Cerebellar cortex (tissue), 1 donor: ENCODE measurements around the gene CIITA.
"Not testable (repeated sequence)": the region's sequence is repeated elsewhere in the genome, so short reads cannot be mapped to it uniquely, and the experiment has no call there.

Source experiments
- DNase-seq: peaks from one replicate; pipeline ENCODE4 v3.0.0-alpha.2; 2015; ENCODE audit warnings: low spot score

CIITA gene

DNA sequence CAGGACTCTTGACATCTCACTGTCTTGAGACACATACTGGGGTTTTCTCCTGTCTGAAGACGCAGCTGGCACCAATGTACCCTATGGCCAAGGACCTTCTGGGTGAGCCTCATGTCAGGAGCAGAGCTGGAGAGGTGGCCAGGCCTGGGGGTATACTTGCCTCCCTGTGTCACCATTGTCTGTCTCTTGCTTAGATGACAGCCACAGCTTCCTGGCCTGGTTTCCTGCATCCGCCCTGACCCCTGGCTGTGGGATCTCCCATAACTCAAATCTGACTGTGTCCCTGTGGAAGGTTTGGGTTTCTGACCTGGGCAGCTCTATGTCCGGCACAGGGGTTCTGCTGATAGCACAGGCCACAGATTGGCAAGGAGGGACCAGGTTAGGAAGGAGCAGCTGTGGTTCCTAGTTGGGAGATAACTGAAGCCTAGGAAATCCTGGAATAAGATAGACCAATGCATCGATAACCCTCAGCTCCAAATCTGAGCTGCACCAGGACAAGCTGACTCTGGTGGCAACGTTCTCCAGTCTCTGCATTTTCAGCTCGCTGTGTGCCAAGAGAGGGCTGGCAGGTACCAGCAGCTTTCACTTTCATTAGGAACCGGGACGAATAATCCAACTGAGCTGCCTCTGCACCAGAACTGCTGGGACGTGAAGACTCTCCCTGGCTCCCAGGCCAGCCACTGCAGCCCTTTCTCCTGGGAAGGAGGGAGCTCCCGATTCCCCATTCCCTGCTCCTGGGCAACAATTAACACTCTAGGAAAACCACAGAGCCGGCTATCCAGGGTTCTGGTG lies 60.3 kb downstream of the CIITA start:
- DNase-seq = peak; percentile 48

DNA sequence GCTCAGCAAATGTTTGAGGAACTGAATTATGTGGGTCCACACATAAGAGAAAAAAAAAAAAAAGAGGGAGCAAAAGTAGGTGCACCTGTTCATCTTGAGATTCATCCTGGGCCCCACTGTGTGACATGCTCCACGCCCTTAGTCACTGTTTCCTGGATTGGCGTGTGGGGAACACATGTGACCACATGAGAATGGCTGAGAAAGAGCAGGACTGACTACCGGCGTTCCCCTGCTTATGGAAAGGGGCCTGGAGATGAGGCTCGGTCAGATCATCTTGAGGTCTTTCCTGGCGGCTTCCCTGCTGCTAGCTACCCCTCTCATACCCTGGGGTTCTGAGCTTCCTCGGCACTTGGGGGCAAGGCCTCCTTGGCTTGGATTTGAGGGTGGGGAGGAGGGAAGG lies 61.3 kb downstream of the CIITA start:
- no peak for DNase-seq

DNA sequence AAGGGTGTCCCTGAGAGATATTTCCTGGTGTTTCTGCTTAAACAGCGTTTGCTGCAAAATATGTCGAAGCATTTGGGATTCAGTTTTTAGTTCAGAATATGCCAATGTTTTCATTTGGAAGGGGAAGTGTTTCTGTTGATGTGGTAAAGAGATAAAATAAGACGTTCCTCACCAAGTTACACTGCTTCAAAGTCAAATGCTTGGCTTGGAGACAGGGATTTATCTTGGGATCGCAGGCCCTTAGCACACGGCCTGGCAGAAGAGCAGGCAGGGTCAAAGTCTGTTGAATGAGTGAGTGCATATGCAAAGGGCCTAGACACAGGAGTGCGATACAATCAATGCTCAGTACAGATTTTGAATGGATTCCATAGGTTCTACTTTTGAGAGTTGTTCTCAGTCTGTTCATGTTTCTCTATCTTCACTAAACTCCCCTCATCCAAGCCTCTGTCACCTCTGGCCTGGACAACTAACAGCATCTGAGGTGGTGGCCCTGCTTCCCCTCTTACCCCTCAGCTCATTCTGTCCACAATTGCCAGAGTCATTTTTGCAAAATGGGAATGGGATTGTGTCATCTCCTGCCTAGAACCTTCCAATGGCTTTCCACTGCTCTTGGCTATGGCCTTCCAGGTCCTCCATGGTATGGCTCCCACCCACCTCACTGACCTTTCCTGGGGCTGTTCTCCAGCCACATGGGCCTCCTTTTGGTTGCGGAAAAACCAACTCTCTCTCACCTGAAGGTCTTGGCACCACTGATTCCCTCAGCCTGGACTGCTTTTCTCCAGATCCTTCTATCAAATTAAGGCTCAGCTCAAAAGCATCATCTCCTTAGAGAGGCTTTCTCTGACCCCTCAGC lies 62.0 kb downstream of the CIITA start:
- DNase-seq = no peak

DNA sequence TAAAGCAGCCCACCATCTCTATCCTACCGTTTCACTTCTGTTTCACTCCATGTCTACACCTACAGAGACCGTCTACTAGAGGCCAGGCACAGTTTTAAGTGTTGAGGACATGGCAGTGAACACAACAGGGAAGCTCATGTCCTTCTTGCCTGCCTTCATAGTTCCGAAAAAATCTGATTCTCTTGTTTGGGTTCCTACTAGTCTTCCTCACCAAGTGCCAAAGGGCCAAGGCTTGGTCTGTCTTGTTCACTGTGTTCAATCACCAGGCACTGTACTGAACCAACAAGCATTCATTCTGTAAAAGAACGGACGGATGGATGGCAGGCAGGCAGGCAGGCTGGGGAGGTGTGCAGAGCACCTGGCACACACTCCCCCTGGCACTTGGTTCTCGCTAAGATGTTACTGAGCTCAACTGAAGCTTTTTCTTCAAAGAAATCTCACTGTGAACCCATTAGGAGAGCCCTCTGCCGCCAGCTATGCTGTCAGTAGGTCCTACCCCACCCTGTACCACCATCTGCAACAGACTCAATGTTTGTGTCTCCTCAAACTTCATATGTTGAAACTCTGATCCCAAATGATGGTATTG lies 62.7 kb downstream of the CIITA start:
- DNase-seq = peak; percentile 53

DNA sequence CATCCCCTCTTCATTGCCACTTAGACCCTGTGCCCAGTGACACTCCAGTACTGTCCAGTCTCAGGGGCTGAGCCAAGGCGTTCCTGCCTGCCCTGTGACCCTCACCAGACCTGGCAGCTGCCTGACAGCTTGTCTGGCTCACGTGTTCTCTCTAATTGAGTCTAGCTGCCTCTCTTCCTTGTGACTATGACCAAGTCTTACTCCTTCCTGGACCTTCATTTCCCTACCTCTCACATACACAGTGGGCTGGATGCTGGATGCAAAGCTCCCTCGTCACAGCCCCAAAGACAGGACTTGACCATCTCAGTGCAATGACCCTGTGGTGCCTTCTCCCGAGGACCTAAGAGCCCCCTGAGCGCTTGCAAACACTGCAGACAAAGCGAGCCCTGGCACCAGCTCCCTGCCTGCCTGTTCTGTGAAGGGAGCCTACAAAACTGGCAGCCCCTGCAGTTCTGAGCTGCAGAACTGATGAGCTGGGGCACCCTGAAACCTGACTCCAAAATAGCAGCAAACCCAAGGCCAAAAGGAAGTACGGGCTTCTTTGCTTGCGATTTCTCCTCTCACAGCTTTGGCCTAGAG lies 63.6 kb downstream of the CIITA start:
- peak; percentile 38 for DNase-seq

DNA sequence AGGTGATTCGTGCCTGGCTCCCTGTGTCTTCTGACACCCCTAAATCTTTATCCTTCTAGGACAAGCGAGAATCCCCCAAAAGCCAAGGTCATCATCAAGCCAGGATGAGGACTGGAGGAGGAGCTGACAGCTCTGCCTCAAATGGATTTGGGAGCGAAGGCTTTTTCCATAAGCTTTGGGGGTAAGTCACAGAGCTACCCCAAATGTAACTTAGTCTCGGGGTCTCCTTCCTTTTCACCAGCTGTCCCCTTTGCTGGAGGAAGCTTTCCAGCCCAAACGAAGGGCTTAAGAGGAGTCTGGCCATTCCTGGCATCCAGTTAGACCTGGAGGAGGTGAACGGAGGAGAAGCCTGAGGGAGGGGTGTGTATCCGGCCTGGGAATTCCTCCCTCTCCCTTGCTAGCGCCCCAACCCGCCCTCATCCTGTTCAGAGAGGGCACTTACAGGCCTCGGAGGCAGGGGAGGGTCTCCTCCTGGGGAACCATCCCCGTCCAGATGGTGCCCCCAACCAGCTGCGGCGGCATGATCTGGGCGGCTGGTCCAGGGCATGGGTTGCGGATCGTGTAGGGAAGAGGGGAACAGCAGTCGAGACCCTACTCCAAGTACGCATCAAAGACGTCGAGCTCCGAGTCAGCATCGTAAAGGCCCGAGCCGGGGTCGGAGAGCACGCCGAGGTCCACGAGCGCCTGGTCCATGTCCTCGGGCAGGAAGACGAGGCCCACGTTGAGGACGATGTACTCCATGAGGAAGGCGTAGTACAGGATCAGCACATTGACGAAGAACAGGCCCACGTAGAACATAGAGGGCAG lies 64.3 kb downstream of the CIITA start:
- DNase-seq = no peak

DNA sequence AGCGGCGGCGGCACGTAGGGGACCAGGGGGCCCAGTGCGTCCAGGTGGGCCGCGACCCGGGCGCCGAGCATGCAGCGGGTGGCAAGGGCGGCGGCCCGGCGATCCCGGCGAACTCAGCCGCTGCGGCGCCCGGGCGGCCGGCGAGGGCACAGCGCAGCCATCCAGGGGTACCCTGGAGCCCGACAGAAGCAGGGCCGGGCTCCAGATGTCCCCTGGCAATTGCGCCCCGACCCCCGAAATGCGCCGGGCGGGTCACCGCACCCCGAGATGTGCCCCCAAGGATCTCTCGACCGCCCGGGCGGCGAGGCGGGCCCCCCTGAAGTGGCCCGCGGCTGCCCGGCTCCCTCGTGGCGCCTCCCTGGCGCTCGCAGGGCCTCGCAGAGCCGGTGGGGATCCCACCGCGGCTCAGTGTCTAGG lies 64.9 kb downstream of the CIITA start:
- not testable (repeated sequence) for DNase-seq

DNA sequence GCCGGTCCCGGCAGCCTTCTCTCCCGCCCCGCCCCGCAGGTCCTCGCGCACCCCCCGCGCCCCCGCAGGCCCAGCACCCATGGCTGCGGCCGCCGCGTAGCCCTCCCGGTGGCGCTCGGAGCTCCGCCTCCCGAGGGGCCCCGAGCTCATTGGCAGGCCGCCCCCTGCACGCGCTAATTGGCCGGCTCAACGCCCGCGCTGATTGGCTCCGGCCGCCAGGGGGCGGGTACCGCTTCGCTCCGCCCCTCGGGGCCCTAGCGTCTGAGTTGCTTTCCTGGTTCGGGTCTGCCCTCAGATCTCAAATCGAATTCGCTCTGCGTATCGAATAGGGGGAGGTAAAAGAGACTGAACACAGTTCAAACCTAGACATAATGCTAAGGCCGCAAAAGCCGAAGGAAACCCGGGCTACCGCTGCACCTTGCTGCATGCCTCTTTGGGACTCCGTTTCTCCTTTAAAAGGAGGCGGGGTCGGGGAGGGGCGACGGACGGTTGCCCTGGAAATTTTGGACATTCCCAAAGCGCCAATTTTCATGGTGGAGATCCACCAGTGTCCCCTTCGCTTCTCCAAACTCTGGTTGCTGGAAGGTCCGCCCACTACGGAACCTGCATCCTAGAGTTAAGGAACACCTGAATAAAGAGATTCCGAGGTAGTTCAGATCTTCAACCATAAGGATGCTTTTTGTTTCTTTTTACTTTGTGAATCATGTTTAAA lies 65.5 kb downstream of the CIITA start, which contains the start of gene DEXI:
TSS of gene DEXI (minus strand) at position 117 of the 712 bp plus-strand sequence. CDS start 463 bp downstream, outside the sequence.
- DNase-seq = peak; percentile 92

DNA sequence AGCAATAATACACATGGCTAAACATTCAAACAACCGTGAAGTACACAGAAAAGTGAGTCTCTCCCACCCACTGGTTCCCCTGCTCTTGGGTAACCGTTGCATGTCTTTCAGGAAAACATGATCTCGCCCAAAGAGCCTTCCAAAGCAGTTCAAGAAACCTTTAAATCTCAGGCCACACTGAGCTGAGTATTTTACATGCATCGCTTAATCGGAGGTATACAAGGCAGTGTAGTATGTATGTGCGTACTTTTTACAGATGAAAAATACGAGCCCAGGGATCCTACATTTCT lies 66.0 kb downstream of the CIITA start:
- DNase-seq = no peak

DNA sequence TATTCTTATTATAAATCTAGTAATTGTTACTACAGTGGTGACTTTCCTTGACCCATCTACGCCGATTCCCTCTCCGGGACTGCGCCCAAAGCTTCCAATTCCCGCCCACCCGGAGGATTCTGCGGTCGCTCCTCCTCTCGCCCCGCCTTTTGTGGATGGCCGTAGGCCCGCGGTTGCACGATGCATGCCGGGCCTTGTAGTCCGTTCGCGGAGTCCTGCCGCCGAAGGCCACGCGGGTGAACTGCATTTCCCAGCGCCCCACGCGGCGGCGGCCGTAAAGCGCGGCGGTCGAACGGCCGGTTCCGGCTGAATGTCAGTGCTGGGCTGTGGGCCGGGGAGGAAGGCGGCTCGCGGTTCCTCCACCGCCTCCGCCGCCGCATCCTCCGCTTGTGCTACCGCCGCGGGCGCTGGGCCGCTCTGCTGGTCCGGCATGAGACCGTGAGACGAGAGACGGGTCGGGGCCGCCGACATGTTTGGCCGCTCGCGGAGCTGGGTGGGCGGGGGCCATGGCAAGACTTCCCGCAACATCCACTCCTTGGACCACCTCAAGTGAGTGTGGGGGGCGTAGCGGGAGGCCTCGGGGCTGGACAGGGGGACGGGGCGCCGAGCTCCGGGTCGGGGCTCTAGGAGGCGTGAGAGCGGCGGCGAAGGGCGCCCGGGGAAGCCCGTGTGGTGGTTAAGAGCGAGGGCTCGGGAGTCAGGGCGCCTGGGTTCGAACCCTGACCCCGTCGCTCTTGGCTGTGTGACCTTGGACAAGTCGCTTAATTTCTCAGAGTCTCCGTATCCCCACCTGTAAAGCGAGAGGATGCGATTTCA lies 67.5 kb downstream of the CIITA start, which contains the start of gene CLEC16A:
TSS of gene CLEC16A (plus strand) at position 316 of the 816 bp plus-strand sequence. CDS start at position 470, 154 bp downstream.
- peak; percentile 97 for DNase-seq

DNA sequence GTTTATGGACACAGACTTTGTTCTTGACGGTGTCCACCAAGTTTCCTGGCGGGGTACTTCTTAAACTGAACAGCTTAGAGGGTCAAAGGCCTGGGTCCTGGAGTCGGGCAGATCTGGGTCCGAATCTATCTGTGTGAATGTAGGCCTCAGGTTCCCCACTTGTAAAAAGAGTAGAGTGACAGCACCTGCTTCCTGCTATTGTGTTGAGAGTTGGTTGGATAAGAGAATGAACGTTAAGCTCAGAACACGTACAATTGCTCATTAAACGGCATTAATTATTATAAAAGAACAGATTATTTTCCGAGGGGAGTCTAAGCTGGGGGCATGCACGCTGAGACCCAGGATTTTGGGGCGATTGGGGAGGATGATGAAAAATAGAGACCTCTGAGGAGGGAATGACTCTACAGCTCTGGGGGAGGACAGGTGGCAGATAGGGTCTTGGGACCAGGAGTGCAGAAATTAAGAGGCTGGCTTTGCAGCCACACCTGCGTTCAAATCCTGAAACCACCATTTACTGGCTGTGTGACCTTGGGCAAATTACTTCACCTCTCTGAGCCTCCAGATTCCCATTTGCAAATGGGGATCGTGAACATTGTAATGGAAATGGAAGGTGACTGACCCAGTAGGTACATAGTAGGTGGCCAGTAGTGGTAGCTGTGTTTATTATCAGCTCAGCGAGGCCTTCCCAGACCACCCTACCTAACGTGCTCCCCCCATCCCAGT lies 68.2 kb downstream of the CIITA start:
- DNase-seq = no peak

DNA sequence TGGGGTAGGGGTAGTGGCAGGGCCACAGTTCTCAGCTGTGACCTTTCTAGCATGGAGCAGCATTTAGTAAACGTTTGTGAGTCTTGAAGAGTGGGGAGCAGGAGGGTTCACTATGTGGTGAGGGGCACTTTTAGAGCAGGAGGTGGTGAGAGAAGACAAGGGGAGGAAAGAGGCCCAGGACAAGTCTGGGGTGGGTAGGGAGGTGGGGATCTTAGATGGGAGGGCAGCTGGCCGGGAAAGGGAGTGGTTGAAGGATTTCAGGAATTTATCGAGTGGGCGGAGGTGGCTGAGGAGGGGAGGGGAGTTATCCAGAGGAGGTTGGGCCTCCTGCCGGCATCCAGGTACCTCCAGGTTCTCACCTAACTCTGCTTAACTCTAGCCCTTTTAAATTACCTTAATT lies 69.3 kb downstream of the CIITA start:
- no peak for DNase-seq

DNA sequence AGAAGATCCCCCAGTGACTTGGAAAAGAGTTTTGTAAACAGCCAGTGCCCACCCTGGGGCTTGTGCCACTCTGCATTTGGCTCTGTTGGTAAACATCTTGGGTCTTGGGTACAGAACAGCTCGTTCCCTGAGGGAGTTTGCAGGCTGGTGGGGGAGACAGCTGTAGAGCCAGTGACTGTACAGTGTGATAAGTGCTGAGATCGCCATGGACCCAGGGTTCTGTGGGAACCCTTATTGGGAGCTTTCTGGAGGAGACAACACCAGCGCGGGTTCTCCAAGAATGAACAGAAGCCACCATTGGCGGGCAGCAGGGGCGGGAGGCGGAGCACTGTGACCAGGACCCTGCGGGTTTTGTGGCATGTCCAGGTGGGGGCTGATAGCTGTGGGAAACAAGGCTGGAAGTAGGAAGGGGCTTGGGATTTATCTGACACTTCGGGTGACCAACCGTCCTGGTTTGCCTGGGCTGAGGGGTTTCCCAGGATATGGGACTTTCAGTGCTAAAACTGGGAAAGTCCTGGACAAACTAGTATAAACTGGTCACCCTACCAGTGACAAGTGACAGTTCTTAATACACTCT lies 70.3 kb downstream of the CIITA start:
- no peak for DNase-seq

DNA sequence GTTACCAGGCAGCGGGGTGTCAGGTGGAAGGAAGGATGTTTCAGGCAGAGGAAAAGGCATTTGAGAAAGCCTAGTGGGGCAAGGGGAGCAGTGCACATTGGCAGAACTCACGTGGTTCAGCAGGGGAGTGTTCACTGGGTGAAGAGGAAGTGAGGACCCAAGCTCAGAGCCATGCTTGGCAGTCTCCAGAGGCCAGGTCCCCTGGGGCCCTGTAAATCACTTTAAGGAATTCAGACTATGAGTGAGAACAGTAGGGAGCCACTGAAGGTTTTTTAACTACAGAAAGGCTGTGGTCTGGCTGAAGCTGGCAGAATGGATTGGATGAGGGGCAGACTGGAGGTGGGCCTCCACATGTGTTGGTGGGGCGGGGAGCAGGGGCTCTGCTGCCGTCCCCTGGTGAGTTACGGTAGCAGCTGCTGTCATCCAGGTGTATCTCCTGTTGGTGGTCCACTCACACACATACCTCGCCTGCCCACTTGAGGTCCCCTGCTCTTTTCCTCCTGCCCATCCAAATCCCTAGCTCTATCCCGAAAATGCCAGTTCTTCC lies 72.5 kb downstream of the CIITA start:
- peak; percentile 50 for DNase-seq

DNA sequence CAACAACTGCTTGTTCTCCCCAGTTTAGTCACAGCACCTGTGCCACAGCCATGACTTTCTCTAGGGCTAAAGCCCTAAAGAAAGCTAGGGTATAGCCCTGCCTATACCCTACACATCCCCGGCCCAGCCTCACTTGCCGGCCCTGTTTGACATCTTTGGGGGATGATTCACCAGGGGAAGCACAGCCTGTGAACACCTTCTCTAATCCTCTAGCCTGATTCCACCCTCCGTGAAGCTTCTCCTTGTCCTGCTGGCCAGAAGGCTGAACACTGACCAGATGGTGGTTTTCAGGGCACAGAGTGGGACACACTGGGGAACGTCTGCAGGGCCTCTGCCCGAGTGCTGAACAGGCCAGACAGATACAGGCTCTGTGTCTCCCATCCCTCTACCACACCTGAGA lies 73.4 kb downstream of the CIITA start:
- DNase-seq = peak; percentile 91

DNA sequence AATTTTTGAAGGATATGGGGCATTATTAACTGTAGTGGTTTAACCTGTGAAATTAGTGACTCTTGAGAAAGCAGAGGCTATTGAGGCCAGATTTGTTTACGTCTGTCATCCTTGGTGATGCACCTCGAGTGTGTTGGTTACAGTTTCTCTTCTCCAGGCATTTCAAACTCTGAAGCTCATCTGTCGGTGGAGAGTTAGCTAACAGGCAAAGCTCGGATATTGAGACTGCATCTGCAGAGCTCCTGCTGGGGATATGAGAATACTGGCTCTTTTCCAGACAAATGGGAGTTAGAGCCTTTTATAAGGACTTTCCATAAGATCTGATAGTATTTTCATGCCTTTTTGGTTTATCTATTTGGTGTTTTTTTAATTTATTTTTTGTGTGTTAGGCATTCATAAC lies 74.0 kb downstream of the CIITA start:
- no peak for DNase-seq

DNA sequence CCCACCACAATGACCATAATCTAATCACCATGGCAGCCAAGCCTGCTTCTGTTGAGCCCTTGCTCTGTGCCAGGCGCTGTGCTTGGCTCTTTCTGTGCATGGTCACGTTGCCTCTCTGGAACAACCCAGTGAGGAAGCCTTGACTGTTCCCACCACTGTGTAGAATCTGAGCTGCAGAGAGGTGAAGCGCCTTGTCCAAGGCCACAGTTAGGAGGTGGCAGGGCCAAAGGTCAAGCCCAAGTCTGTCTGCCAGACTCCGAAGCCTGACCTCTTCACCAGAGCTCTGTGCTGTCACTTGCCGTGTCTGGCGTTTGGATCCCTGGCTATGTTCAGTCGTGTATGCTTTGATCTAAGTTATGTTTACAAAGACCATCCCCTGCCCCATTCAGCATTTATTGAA lies 77.9 kb downstream of the CIITA start:
- no peak for DNase-seq

DNA sequence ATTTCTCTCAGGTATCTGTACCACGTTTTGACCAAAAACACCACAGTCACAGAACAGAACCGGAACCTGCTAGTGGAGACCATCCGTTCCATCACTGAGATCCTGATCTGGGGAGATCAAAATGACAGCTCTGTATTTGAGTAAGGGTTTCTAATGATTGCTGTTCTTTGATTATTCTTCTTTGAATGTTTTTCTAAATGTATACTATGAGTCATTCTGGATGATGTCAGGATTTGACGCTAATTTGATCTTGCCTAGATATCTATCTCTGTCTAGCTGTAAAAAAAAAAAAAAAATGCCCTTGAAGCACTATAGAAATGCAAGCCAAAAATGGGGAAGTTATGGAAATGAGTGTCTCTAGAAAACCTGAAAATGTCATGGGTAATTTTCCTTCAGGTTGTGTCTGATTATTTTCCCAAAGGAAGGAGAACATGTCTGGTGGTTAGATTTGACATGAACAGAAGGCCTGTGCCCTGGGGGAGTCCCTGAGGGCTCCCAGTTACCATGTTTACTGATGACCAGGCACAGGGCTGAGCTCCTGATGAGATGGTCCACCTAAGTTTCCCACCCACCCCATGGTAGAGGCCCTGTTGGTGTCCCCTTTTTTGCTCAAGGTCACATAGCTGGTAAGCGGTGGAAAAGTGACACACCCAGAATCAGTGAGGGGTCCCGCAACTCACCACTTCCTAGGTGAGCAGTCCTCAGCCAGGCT lies 80.9 kb downstream of the CIITA start:
- no peak for DNase-seq
